ENCODE data around the gene NR5A2. TPM values are rescaled to one million over a fixed set of nuclear protein-coding genes. Genes with fewer than 3 reads are reported as not detected.

Gene NR5A2
- polyA plus RNA-seq, 3 donors: 0.03 to 0.31 TPM; not detected in 1

- Histone ChIP-seq H3K79me2 (ENCODE audit: insufficient read depth, low read length) (no peaks in the 10 kb centered on the region), H3K4me3 (replicated peaks in 1 of 3; ENCODE audit: low read depth in 2 of 3, low read length in 3 of 3) (peak overlapping the region in 1 of 3 experiments; percentile 58), H3K4me2 (replicated peaks; ENCODE audit: extremely low read depth, low read length, poor library complexity, severe bottlenecking) (peak overlapping the region; percentile 59), H3K9ac (ENCODE audit: insufficient read depth, low read length, poor library complexity, severe bottlenecking) (no peak overlapping the region), H3K9me3 (replicated peaks in 1 of 2; ENCODE audit: control insufficient read depth in 1 of 2, insufficient read depth in 1 of 2, low read length in 2 of 2) (peaks cover 0 to 30% of the 10 kb centered on the region in 2 donors), H2AFZ (ENCODE audit: insufficient read depth, low read depth, low read length, poor library complexity, severe bottlenecking) (no peak overlapping the region), H3K4me1 (ENCODE audit: control insufficient read depth in 1 of 2, insufficient read depth in 2 of 2, low read length in 2 of 2) (peaks cover 32 to 49% of the 10 kb centered on the region in 2 donors), H3K36me3 (replicated peaks in 1 of 2; ENCODE audit: control insufficient read depth in 1 of 2, insufficient read depth in 2 of 2, low read length in 2 of 2) (no peaks in the 10 kb centered on the region), H3K27ac (ENCODE audit: low read depth in 1 of 2, low read length in 2 of 2) (no peak overlapping the region), H4K20me1 (ENCODE audit: insufficient read depth, low read length) (no peaks in the 10 kb centered on the region), H3K27me3 (ENCODE audit: control insufficient read depth in 2 of 2, insufficient read depth in 2 of 2, low read length in 2 of 2) (peaks cover 89 to 97% of the 10 kb centered on the region in 2 donors)
- Mint-ChIP-seq H3K9me3 (peaks cover 0 to 44% (median 24%) of the 10 kb centered on the region in 7 donors), H3K36me3 (peaks cover 4 to 9% of the 10 kb centered on the region in 2 donors), H3K4me1 (peaks cover 45% of the 10 kb centered on the region), H3K4me3 (peak overlapping the region in 1 of 2 donors; percentile 95), H3K27ac (no peak overlapping the region), H3K27me3 (ENCODE audit: low read depth in 3 of 3) (peaks cover 17 to 62% (median 62%) of the 10 kb centered on the region in 3 donors)
- TF ChIP-seq, protein P1, sequence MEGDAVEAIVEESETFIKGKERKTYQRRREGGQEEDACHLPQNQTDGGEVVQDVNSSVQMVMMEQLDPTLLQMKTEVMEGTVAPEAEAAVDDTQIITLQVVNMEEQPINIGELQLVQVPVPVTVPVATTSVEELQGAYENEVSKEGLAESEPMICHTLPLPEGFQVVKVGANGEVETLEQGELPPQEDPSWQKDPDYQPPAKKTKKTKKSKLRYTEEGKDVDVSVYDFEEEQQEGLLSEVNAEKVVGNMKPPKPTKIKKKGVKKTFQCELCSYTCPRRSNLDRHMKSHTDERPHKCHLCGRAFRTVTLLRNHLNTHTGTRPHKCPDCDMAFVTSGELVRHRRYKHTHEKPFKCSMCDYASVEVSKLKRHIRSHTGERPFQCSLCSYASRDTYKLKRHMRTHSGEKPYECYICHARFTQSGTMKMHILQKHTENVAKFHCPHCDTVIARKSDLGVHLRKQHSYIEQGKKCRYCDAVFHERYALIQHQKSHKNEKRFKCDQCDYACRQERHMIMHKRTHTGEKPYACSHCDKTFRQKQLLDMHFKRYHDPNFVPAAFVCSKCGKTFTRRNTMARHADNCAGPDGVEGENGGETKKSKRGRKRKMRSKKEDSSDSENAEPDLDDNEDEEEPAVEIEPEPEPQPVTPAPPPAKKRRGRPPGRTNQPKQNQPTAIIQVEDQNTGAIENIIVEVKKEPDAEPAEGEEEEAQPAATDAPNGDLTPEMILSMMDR (IDR thresholded peaks at IDR 0.05): no peak
- WGBS (ENCODE audit: insufficient coverage): 24% methylated on average over 28 of the region's 35 CpGs
- intact Hi-C loops (cut with micrococcal nuclease): no loop called here
- no peak for DNase-seq
Observed at GRCh38 chr1:200041337-200042118, 14.0 kb downstream of the NR5A2 start.

GRCh38 chr1:200042119-200042551 is 14.6 kb downstream of the NR5A2 start:
- peaks cover 0 to 38% (median 23%) of the 10 kb centered on the region in 7 donors for H3K9me3 Mint-ChIP-seq
- Histone ChIP-seq H3K36me3 (replicated peaks in 1 of 2; ENCODE audit: control insufficient read depth in 1 of 2, insufficient read depth in 2 of 2, low read length in 2 of 2) (no peaks in the 10 kb centered on the region), H3K4me3 (replicated peaks in 1 of 3; ENCODE audit: low read depth in 2 of 3, low read length in 3 of 3) (peak overlapping the region in 2 of 3 experiments; percentile 7 to 58), H3K4me2 (replicated peaks; ENCODE audit: extremely low read depth, low read length, poor library complexity, severe bottlenecking) (peak overlapping the region; percentile 59), H4K20me1 (ENCODE audit: insufficient read depth, low read length) (no peaks in the 10 kb centered on the region), H3K27me3 (ENCODE audit: control insufficient read depth in 2 of 2, insufficient read depth in 2 of 2, low read length in 2 of 2) (peaks cover 85 to 97% of the 10 kb centered on the region in 2 donors), H3K4me1 (ENCODE audit: control insufficient read depth in 1 of 2, insufficient read depth in 2 of 2, low read length in 2 of 2) (peaks cover 32 to 49% of the 10 kb centered on the region in 2 donors), H3K9me3 (replicated peaks in 1 of 2; ENCODE audit: control insufficient read depth in 1 of 2, insufficient read depth in 1 of 2, low read length in 2 of 2) (peaks cover 0 to 24% of the 10 kb centered on the region in 2 donors), H3K27ac (ENCODE audit: low read depth in 1 of 2, low read length in 2 of 2) (no peak overlapping the region), H2AFZ (ENCODE audit: insufficient read depth, low read depth, low read length, poor library complexity, severe bottlenecking) (peak overlapping the region; percentile 15), H3K79me2 (ENCODE audit: insufficient read depth, low read length) (no peaks in the 10 kb centered on the region), H3K9ac (ENCODE audit: insufficient read depth, low read length, poor library complexity, severe bottlenecking) (no peak overlapping the region)
- H3K4me1 Mint-ChIP-seq: peaks cover 45% of the 10 kb centered on the region
- intact Hi-C loops (cut with micrococcal nuclease): no loop called here
- peaks cover 22 to 64% (median 62%) of the 10 kb centered on the region in 3 donors for H3K27me3 Mint-ChIP-seq (ENCODE audit: low read depth in 3 of 3)
- peak overlapping the region; percentile 82 to 95 for H3K4me3 Mint-ChIP-seq
- H3K36me3 Mint-ChIP-seq: peaks cover 4 to 9% of the 10 kb centered on the region in 2 donors
- TF ChIP-seq, protein P1 (IDR thresholded peaks at IDR 0.05): no peak
- WGBS (ENCODE audit: insufficient coverage): 15% methylated on average over 10 of the region's 22 CpGs
- no peak overlapping the region for H3K27ac Mint-ChIP-seq
- DNase-seq: no peak
